ENCODE measurements around the gene PPDPF.

Gene PPDPF

DNA sequence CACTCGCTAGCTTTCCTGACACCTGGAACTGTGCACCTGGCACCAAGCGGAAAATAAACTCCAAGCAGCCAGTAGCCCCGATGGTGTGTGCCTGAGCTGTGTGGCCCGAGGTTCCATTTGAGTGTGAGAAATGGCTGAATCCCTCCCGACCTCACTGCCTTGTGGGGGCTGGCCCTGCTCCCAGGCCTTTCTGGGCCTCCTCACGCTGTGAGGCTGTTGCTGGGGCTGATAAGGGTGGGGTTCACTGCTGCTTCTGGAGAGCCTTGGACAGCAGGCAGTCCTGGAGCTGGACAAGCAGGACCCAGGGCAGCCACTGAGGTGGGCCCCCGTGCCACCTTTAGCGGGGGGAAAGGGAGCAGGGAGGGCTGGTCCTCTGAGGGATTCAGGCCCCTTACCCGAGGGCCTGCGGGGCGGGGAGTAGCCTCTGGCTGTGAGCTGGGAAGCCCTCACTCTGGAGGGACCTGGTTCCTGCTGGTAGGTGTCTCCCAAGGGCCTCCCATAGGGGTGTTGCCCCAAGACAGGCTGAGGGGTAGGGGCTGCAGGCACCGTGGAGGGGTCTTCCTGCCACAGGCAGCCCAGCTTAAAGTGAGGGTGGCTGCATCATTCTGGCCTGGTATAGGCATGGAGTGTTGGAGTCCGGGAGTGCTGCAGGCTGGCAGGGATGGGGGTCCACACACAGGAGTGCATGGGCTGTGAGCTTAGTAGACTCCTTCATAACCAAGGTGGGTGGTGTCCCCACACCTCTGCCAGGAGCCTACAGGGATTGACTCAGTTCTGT, 1.7 kb downstream of the PPDPF start:
- DNase-seq, result no peak

GRCh38 chr20:63522981-63523611, 2.5 kb downstream of the PPDPF start:
- no peak for DNase-seq

DNA sequence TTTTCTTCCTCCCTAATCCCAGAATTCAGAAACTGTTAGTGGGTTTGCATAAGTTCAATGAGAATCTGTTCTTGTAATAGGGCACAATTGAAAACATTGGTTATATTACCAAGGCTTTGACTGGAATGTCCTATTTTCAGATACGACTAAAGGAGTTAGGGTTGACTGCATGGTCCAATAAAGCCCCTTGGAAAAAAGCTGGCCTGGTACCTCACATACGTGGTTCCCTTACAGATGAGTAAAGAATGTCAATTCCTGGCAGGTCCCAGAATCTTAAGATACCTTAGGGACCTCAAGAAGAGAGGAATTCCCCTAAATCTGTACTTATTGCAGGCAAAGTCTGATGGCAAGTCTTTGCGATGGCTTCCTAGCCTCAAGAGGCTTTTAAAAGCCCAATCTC, 4.6 kb downstream of the PPDPF start:
- no peak for DNase-seq

GRCh38 chr20:63525971-63526370, 5.4 kb downstream of the PPDPF start:
- no peak for DNase-seq

GRCh38 chr20:63527184-63527583, 6.6 kb downstream of the PPDPF start:
- DNase-seq, result no peak

DNA sequence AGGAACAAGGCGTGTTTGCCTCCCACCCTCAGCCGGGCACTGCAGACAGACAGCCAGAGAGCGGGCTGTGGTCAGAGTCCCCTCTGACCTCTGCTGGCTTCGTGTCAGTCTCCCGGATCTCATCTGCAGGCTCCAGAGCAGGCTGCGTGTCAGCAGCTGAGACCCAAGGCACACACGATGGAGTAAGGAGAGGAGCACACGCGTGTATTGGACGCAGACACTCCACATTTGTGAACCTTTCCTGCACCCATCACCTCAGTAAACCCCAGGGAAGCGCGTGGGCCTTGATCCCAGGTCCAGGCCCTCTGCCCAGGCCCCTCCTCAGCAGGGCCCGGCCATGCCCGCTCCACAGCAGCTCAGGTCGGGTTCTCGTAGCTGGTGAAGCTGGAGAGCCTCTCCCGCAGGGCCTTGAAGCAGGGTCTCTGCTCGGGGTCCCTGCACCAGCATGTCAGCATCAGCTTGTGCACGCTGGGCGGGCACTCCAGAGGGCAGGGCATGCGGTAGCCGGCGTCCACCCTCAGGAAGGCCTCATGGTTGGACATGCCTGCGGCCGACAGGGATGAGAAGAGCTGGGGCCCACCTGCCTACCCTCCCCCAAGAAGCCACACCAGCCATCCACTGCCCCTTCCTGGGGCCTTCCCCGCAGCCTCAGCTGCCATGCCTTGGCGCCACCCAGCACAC, 8.8 kb downstream of the PPDPF start:
- DNase-seq, result no peak

- DNase-seq, result no peak
Observed at GRCh38 chr20:63529861-63530787, 9.6 kb downstream of the PPDPF start.

DNA sequence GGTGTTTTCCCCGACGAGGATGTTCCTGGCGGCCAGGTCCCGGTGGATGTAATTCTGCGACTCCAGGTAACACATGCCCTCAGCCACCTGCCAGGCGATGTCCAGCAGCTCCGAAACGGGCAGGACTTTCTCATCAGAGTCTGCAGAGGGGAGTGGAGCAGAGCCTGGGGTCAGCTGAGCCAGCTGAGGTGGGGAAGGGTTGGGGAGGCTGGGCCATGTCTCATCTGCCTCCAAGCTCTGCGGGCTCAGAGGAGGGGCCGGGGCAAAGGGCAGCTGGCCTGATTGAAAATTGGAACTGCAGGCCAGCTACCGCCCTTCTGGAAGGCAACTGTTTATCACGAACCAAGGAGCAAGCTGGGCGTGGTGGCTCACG, 10.2 kb downstream of the PPDPF start:
- no peak for DNase-seq

- peak in 1 of 5 experiments; percentile 22 for DNase-seq
Observed at GRCh38 chr20:63531686-63532448, 11.3 kb downstream of the PPDPF start.

DNA sequence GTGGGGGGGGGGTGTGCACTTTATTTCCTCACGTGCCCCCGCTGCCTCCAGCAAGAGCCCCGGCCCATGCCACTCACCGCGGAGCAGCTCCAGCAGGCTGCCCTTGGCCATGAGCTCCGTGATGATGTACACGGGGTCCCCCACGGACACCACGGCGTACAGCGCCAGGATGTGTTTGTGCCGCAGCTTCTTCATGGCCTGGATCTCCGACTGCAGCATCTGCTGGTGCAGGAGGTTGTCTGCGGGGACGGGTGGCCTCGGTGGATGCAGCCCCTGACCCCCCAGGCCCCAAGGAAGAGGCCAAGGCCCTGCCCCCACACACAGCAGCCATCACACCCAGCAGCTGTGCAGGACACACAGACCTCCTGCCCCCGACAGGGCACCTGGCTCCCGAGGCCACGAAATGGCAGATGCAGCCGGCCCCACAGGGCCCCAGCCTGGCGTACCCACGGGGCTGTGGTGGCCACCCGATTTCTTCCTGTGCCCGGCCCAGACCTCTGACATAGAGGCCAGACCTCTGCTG, 11.9 kb downstream of the PPDPF start:
- DNase-seq, result no peak

GRCh38 chr20:63533388-63533787, 12.8 kb downstream of the PPDPF start:
- no peak for DNase-seq

DNA sequence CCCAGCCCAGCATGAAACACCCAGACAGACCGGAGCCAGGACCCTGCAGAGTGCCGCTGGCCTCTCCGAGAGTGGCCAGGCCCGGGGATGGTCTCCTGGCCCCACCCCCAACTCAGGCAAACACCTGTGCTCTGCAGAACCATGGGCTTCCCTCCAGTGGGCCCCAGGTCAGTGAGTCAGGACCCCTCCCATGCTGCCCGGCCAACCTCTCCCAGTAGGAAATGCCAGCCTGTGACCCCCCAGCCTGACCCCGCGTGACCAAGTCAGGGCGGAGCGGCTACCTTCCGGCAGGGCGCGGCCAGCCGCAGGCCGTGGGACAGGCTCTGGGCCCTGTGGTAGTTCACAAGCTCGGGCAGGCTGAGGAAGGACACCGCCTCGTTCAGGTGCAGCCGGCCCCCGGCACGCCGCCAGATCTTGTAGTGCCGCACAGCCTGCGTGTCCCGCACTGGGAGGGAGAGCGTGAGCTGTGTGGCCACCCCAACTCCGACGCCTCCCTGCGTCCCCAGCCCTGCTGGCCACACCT, 13.4 kb downstream of the PPDPF start:
- no peak for DNase-seq

DNA sequence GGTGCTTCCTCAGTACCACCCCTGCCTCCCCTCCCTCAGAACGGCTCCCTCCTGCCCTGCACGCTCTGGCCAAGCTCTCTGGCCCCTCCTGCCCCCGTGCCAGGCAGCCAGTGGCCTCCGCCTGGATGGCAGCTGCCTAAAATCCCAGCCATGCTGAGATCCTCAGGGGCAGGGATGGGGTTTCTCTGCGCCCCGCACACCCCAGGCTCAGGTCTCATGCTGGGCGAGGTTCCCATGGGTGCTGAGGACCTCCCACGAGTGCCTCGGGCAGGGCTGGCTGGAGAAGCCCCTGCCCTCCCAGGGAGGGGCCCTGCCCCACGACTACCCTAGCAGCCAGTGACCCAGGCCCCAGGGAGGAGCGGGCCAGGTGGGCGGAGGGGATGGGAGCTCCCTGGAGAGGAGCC, 13.9 kb downstream of the PPDPF start:
- DNase-seq, result no peak

GRCh38 chr20:63534831-63535651, 14.5 kb downstream of the PPDPF start:
- peak in 1 of 5 experiments; percentile 45 for DNase-seq

- peak in 2 of 5 experiments; percentile 4 to 7 for DNase-seq
Observed at GRCh38 chr20:63536241-63536977, 15.8 kb downstream of the PPDPF start.

GRCh38 chr20:63536997-63537524, 16.5 kb downstream of the PPDPF start, which contains the start of gene PTK6:
Gene PTK6 (minus strand): TSS chr20:63537376. CDS start chr20:63537314, 62 bp downstream.
- DNase-seq, result peak in 2 of 5 experiments; percentile 6 to 34

- DNase-seq, result peak; percentile 85 to 93 (median 92)
Observed at GRCh38 chr20:63537525-63538203, 17.1 kb downstream of the PPDPF start.

Data from T-helper 2 cell (primary cell).